Chondrocyte (in vitro differentiated cells): Measurements from ENCODE around the gene PATZ1. TPM values are rescaled to one million over a fixed set of nuclear protein-coding genes. Genes with fewer than 3 reads are reported as not detected.

Source experiments
- DNase-seq: peaks from one replicate; pipeline ENCODE4 v3.0.0; 2021; ENCODE audit warnings: mixed read lengths, low spot score
- H3K27ac Mint-ChIP-seq: one replicate; pipeline ENCODE4 v1.8.0; 2021; ENCODE audit warnings: mild to moderate bottlenecking, moderate library complexity, mixed read lengths; ENCODE audit not compliant: unreplicated experiment
- H3K27me3 Mint-ChIP-seq: 2 replicates; pipeline ENCODE4 v1.8.0; 2021; ENCODE audit warnings: low read depth, mixed read lengths
- H3K36me3 Mint-ChIP-seq: 2 replicates; pipeline ENCODE4 v1.8.0; 2021; ENCODE audit warnings: low read depth, mixed read lengths
- H3K4me1 Mint-ChIP-seq: 2 replicates; pipeline ENCODE4 v1.8.0; 2021; ENCODE audit warnings: low read depth, mild to moderate bottlenecking, mixed read lengths
- H3K4me3 Mint-ChIP-seq: one replicate; pipeline ENCODE4 v1.8.0; 2021; ENCODE audit warnings: mild to moderate bottlenecking, moderate library complexity, mixed read lengths; ENCODE audit not compliant: unreplicated experiment
- H3K9me3 Mint-ChIP-seq: 2 replicates; pipeline ENCODE4 v1.8.0; 2021; ENCODE audit warnings: low read depth, mixed read lengths
- CTCF ChIP-seq: fragments of 200-600 bp; sonication (generic); IDR thresholded peaks from 2 replicates; pipeline ENCODE4 v1.5.0; 2021; ENCODE audit warnings: antibody characterized with exemption, mild to moderate bottlenecking, moderate library complexity
- total RNA-seq: library from RNA; stranded (reverse); gene quantifications from 3 replicates; pipeline ENCODE4 v1.2.1, GENCODE V29; 2021

PATZ1 gene
- total RNA-seq, 1 donor from 2014 or later = 19.9 TPM

GRCh38 chr22:31308181-31308580, 38.0 kb downstream of the PATZ1 start:
- TF ChIP-seq CTCF = no peak
- Mint-ChIP-seq H3K4me1 (peaks cover under 1% of the 10 kb centered on the region), H3K27ac (no peak overlapping the region), H3K4me3 (no peak overlapping the region), H3K9me3 (no peaks in the 10 kb centered on the region), H3K27me3 (peaks cover 4% of the 10 kb centered on the region), H3K36me3 (no peaks in the 10 kb centered on the region)
- no peak for DNase-seq

- Mint-ChIP-seq H3K36me3 (no peaks in the 10 kb centered on the region), H3K27ac (no peak overlapping the region), H3K9me3 (no peaks in the 10 kb centered on the region), H3K4me3 (no peak overlapping the region), H3K27me3 (peaks cover 4% of the 10 kb centered on the region), H3K4me1 (no peaks in the 10 kb centered on the region)
- TF ChIP-seq CTCF = no peak
- no peak for DNase-seq
Observed at GRCh38 chr22:31305194-31305593, 41.0 kb downstream of the PATZ1 start.

- TF ChIP-seq CTCF = no peak
- Mint-ChIP-seq H3K27me3 (peaks cover 4% of the 10 kb centered on the region), H3K27ac (no peak overlapping the region), H3K9me3 (no peaks in the 10 kb centered on the region), H3K4me3 (no peak overlapping the region), H3K4me1 (no peaks in the 10 kb centered on the region), H3K36me3 (no peaks in the 10 kb centered on the region)
- DNase-seq = no peak
Observed at GRCh38 chr22:31302537-31302936, 43.6 kb downstream of the PATZ1 start.

- Mint-ChIP-seq H3K36me3 (no peaks in the 10 kb centered on the region), H3K27me3 (peaks cover 4% of the 10 kb centered on the region), H3K4me1 (peaks cover under 1% of the 10 kb centered on the region)
Observed at GRCh38 chr22:31302006-31302405, 44.1 kb downstream of the PATZ1 start.

GRCh38 chr22:31300896-31301295, 45.2 kb downstream of the PATZ1 start:
- no peaks in the 10 kb centered on the region for H3K36me3 Mint-ChIP-seq
- TF ChIP-seq CTCF = no peak
- peaks cover 4% of the 10 kb centered on the region for H3K27me3 Mint-ChIP-seq
- no peak overlapping the region for H3K27ac Mint-ChIP-seq
- no peak for DNase-seq
- no peaks in the 10 kb centered on the region for H3K9me3 Mint-ChIP-seq
- peaks cover 6% of the 10 kb centered on the region for H3K4me1 Mint-ChIP-seq
- H3K4me3 Mint-ChIP-seq = no peak overlapping the region

More at GRCh38 chr22:31302006-31302405, 44.1 kb downstream of the PATZ1 start:
- Mint-ChIP-seq H3K9me3 (no peaks in the 10 kb centered on the region), H3K27ac (no peak overlapping the region), H3K4me3 (no peak overlapping the region)
- no peak for TF ChIP-seq CTCF
- DNase-seq = no peak
